HG02763 (cell line): ENCODE data around the gene DMD.
"Not testable (repeated sequence)": the region's sequence is repeated elsewhere in the genome, so short reads cannot be mapped to it uniquely, and the experiment has no call there.

Experiments used
- ATAC-seq: cut with Tn5 transposase; IDR thresholded peaks from one replicate; pipeline ENCODE4 v1.9.1; 2021; ENCODE audit warnings: mild to moderate bottlenecking, moderate library complexity; ENCODE audit not compliant: unreplicated experiment

The DMD gene

DNA sequence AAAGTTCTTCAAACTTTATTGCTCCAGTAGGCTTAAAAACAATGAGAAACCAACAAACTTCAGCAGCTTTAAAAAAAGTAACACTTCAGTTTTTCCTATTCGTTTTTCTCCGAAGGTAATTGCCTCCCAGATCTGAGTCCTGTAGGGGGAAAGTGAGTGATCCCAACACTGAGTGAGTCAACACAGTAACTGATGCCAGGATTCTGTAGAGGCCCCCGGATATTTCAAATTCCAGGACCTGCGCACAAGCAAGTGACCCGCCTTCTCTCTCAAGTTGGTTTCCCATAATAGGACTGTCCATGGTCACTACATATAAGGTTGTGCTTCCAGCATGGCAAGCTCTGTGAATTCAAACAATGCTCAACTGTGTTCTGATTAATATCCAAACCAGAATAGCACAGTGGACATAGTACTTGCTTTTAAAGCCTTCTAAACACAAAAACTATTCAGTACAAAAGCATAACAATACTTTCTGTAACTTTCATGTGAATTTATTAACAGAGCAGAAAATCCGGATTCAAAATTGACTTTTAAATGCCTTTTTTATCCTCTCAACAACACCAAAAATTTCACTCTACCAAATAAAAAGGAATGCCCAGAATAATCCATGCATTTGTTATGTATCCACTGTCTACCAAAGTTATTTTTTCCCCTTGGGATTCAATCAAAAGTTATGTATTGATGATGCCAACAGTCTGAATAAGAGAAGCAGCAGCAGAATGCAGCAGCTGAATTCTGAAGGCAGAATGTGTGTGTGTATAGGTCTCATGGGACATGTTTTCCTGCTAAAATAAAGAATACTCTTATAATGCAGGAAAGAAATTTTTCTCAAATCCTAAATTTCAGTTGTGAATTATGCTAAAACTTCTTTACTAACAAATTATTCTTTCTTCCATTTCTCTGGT is at the start of gene DMD:
Gene DMD (minus strand): TSS at position 194 of the 905 bp plus-strand sequence. CDS start 237 bp downstream, outside the sequence.
- ATAC-seq = no peak

DNA sequence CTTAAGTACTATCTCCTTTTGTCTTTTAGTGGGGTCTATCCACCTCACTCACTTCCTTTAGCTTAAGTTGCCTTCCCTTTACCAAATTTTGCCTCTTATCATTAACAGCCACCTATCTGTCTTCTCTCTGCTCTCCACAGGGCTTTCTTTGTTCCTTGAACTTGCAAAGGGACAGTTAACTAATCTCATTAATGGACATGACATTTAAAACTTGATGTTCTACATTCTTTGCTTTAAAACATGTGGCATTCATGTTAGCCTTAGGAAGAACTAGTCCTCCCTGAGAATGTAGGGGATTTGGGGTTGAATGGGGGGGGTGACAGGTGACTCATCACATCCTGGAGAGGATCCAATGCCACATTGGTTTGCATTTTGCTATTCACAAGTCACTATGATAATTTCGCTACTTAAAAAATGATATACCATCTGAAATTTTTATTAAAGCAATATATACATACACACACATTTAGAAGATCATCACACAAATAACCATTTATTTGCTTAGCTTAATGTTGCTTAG is 41.0 kb upstream of the DMD start:
- no peak for ATAC-seq

DNA sequence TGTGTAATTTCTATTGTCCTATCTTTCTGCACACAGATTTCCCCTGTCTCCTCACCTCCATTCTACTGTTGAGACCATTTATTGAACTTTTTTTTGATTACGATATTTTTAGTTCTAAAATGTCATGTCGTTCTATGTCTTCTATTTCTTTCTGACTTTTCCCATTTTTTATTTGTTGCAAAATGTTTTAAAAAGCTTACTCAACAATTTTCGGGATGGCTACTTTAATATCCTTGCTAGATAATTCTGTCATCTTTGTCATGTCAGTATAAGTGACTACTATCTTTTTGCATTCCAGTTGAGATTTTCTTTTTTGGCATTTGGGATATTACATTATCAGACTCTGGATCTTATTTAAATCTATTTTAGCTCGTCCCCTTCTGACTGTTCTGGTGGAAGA is 7.5 kb upstream of the DMD start:
- ATAC-seq = no peak

DNA sequence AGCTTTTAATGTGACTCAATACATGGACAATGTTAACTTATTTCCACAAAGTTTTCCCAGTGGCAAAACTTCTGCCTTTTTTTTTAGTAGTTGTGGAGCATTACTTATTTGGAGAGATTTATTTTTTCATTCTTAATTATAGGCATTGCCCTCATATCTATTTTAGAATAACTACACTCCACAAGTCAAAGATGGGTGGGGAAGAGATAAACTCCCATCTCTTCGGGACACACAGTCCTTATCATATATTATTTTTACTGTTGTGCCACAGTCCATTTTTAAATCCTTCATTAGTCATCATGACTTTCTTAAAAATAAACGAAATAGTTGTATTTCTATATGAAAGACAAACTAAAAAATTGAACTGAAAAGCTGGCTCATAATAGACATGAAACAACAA is 1.2 kb downstream of the DMD start:
- no peak for ATAC-seq

DNA sequence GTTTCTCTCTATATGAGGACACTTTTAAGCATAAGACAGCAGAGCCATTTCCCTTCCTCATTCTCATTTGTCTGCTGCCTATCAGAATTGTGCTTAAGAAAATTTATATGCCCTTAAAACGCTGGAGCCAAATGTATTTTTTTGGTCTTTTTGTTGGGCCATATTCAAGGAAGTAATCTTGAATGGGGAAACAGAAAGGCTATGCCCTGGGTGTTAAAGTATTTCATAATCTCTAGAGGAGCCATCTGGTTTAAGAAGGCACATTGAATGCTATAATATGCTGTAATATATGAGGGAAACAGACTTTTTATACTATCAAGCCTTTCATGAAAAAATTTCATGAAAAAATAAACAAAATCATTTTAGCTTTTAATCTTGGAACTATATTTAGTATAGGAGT is 4.3 kb downstream of the DMD start:
- no peak for ATAC-seq

DNA sequence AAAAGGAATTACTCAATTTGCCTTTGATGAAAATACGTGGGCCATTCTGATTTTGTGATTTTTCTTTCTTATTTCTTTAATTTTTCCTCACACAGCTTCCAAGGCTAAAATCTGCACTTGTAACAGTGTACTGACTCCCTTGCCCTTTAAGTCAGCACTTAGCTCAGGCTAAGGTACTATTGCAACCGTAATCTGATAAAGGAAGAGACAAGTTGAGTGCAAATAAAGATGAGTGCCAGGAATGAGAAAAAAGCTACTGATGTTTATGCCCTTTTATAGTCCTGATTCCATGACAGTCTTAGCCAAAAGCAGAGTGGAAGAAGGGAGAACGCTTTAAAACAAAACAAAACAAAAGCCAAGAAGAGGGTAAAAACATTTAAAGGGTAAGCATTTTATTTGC is 6.0 kb downstream of the DMD start:
- no peak for ATAC-seq

DNA sequence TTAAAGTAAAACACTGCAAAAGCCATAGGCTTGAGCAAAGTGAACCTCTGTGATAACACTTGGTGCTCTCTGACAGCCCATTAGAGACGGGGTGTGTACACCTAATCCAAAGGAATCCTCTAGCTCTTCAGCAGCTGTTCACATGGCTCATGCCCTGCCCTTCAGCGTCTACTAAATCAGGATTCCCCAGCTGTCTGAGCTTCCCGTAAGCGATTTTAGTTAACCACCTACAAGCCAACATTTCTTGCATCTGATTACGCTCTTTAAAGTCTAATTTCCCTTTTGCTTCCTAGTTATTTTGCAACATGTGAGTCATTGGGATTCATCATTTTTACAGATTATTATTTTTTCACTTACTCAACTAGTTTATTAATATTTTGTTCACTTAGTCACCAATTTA is 6.5 kb downstream of the DMD start:
- no peak for ATAC-seq

DNA sequence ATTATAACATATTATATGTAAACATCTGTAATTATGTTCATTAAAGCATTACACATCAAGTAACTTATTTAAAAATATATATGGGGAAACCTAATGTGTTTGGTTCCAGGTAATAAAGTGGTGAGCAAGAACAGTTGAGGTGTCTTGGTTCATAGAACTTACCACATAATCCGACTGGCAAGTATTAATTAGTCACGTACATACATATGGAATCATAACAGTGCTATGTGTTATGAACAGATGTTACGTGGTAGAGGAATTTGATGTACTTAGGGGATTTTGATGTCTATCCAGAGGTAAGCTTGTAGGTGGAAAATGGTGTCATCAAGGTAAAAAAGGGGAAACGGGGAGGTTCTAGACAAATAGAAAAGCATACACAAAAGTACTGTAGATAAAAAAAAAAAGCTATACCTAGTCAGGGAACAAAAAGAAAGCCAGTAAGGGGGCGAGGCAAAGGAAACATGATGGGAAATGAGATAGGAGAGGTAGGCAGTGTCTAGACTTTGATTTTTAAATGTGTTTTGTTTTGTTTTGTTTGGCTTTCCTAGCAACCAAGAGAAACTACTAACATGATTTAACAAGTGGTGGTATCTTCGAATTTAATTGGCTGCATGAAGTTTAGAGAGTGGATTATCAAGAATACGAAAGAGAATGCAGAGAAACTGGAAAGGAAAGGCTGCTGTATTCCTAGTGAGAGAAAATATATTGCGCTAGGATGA is 12.6 kb downstream of the DMD start:
- no peak for ATAC-seq

DNA sequence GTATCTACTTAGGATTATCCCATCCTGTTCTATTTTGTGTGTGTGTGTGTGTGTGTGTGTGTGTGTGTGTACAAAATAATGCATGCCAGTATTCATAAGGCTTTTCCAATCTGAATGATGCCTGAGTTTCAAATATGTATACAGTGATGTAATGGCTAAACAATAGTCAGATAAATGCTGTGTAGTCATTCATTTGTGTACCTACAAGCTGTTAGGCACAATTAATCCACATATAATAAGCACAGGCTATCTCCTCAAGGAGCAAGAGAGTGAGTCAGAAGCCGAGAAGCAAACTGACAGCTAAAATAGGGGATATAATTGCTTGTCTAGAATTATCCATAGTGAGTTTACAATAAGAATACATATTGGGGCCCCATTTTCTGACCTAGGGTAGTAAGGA is 15.7 kb downstream of the DMD start:
- ATAC-seq = no peak

DNA sequence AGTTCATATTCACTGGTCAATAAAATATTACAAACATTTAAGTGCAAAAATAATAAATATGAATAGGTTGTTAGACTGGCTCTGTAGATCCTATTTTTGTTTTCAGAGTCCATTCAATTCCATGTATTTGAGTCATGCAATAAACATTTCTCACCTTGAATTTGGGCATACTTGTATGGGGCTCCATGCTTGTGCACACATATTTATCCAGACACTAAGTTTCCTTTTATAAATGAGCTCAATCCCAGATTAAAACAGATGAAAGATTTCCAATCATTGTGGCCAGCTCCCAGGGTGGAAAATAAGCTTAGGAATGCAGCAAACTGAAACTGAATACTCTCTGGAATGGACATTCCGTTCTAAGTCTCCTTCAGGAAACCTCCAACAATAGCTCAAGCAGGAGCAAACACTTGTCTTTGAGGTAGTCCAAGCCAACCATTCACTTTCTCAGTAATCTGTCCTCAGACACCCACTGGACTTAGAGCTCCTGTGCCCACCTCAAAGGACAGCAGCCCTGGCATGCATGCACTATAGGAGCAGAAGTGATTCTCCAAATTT is 16.4 kb downstream of the DMD start:
- ATAC-seq = no peak

DNA sequence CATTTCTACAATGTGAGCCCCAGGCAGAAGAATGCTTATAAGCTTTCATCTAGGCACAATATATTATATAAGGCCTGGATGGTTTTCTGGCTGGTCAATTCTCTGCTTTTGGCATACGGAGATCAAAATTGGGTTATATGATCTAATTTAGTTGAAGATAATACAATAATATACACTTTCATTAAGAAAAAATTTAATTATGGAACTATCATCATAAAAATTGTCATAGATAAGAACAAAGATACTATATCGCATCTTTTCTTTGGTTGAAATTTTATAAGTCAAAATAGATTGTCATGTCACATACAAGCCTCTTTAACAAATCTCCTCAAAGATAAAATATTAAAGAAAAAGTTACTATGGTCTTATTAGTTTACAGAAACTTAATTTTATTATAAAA is 17.1 kb downstream of the DMD start:
- ATAC-seq = no peak

DNA sequence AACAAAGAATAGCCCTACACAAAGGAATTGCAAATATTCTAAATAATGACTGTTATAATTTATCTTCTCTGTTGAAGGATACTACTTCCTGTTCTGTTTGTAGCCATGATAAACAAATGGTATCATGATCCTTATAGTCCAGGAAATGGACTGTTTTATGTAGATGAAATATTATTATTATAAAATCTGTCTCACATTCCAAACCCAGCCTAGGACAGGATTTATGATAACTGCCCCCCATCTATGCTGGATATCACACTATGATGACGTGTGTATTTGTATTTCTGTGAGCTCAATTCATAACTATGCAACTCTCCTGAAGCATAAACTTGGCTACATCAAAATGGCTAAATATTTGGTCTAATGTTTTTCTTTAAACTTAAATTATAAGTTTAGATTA is 21.3 kb downstream of the DMD start:
- no peak for ATAC-seq

DNA sequence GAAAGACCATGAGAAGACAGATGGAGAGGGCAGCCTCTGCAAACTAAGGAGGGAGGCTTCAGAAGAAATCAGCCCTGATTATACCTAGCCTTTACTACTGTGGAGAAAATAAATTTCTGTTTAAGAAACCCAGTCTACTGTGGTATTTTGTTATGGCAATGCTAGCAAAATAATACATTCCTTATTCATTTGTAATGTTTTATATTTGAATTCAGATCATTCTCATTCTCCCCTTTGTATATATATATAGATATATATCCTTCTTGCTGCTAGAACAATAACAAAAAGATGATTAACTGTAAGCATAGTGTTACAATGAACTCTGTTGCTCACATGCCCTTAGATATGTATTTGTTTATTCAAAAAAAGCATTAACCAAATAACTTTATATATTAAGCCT is 22.5 kb downstream of the DMD start:
- ATAC-seq = no peak

DNA sequence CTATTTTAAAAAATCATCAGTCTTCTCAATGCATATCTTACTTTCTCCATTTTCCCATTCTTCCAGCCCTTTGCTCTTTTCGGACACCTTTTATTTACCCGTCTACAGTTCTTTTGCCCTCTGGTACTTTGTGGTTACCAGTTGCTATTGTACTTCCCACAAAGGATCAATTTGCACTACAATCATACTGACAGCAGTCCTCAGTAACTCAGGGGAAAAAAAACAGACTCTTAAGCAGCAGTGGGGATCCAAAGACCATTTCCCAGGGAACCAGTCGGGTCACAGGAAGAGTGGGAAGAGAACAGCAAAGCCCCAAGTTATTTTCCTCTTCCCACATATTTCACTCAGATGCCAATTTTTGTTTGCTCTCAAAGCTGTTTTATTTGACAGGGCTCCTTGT is 23.1 kb downstream of the DMD start:
- no peak for ATAC-seq

DNA sequence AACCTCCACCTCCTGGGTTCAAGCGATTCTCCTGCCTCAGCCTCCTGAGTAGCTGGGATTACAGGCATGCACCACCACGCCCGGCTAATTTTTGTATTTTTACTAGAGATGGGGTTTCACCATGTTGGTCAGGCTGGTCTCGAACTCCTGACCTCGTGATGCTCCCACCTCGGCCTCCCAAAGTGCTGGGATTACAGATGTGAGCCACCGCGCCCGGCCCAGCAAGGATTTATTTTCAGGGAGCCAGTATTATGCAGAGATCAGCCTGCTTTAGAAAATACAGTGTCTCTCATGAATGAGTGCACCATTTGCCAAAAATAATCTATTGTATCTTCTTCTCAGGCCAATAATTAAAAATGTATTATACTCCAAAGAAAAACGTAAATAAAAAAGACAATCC is 26.5 kb downstream of the DMD start:
- not testable (repeated sequence) for ATAC-seq

DNA sequence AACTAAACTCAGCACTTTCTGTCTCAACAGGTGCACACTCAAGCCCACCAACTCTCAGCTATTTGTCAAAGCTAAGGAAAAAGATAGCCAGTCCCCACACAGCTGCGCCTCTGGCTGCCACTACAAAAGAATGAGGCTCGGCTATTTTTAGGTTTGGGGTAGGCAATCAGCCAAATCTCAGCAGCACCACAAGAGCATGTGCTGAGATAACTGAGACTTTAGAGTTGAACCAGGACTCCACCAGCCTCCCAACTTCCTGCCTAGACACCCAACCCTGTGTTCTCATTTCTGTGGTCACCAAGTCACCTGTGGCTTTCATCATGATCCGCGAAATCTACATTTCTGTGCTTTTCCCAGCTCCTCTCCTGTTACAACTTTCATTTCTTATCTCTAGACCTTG is 28.0 kb downstream of the DMD start:
- no peak for ATAC-seq

DNA sequence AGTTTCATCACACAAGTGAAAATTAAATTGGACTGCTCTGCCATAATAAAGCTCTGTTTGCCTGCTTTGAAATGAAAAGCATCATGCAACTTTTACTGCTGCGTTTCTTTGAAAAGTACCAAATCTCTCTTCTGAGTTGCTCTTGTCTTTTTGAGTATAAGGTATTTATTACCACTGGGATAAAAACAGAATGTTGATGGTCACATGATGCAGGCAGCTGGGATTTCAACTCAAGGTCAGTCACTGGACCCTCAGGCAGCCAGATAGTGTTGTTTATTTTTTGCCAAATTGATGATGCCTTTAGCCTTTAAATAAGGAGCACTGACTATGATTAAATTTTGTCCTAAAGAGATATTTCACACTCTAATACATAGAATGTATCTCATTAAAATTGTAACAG is 32.7 kb downstream of the DMD start:
- ATAC-seq = no peak

DNA sequence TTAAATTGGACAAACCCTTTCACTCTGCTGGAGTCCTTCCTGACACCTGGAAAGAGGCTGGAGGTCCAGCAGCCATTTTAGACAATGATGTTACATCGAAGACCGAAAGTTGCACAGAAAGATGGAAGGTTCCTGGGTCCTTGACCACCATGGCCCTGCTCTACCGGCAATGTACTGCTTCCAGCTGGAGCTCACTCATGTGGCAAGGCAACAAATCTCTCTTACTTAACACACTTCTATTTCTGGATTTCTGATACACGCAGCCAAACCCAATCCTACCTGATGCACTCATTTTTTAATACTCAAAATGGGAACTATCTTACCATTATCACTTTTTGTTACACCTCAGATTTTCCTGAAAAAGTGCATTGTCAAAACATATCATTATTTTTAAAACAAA is 33.1 kb downstream of the DMD start:
- ATAC-seq = no peak

DNA sequence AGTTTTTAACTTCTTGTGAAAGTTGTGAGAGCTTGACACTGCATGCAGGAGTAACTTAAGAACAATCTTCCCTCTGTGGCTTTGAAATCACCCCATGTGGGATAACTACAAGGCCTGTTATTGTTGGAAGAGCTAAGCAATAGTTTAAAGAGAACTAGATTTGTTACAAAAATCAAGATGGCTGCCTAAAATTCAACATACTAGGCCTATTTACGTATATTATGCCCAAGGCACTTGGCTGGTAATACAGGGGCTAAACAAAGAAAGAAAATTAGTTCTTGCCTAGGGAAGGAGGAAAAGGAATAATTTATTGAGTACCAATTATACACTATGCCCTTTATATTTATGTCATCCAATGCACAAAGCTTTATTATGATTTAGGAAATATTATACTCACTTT is 36.1 kb downstream of the DMD start:
- ATAC-seq = no peak

DNA sequence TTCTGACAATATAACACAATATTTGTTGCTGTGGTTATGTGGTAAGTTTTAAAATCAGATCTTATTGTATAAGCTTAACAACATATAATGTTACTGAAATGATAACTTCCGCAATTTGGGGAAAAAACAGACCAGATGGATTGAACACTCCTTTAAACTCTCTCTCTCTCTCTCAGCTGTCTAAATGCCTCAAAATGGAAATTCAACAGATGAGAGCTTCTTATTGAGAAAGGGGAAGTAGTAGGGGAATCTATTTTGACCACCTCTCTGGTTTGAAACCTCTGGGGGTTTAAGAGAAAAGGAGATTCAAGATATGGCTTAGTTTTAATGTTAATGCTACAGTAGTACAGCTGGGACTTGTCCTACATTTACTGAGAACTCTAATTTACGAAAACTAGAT is 40.3 kb downstream of the DMD start:
- ATAC-seq = no peak

DNA sequence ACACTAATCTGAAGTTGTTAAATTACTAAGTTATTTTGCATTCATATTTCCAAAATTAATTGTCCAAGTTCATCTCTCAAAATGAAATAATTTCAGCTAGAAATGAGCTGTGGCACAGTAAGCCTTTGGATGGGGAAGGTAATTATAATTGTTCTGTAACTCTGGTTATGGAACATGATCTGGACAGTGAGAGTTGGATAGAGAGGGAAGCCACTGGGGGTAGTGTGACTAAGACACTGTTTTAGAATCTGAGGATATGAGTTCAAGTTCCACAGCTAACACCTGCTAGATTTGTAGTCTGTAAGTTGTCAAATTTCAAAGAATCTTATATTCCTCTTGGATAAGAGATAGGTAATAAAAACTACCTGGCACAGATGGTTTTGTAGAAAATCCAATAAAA is 49.5 kb downstream of the DMD start:
- ATAC-seq = no peak

DNA sequence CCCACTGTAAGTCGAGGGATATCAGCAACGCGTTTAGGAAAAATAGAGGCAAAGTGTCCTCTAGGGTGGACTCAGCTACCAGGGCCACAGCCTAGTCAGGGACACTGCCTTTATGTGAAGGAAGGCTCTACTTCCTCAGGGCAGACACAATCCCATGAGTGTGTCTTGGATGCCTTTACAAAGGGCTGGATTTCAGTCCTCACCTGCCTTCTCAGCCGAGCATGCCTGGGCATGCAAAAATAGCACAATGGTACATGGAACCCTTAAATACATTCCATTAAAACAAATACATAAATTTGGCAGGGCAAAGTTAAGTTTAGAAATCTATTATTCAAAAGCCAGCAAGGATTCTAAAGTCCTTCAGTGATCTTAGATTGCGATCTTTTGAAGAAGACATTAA is 51.1 kb downstream of the DMD start:
- no peak for ATAC-seq
